HCT116 (cell line): ENCODE data around the gene RASAL2. TPM values are rescaled to one million over a fixed set of nuclear protein-coding genes. Genes with fewer than 3 reads are reported as not detected.

ENCODE experiments used
- ATAC-seq: fragments of 200-7000 bp; cut with Tn5 transposase; 2 replicates; pipeline ENCODE4 v1.9.1; 2020; ENCODE audit warnings: mild to moderate bottlenecking, moderate library complexity
- BruUV-seq: library from RNA; stranded (reverse); fragments of 400-500 nt; replicated peaks from 2 replicates; lab custom pipeline; 2021; lab: Mats Ljungman, UMichigan
- CTCF ChIA-PET: fragments of 300-600 bp; sonication (Branson Sonifier 250); formaldehyde crosslinking; loops from one replicate; lab custom pipeline; 2021; ENCODE audit warnings: antibody characterized with exemption; lab: Charles Lee
- POLR2A ChIA-PET: fragments of 300-600, 350-600 bp; sonication (Branson Sonifier 250); formaldehyde crosslinking; loops from one replicate; lab custom pipeline; 2021; ENCODE audit warnings: antibody characterized with exemption; lab: Charles Lee
- RAD21 ChIA-PET, 2 experiments: fragments of 300-600 bp; sonication (Branson Sonifier 250); formaldehyde crosslinking; loops; one replicate each; lab custom pipeline; 2023; ENCODE audit warnings: low total read pairs in 2 of 2; ENCODE audit not compliant: uncharacterized antibody in 2 of 2, unreplicated experiment in 2 of 2, low non-redundant PET in 1 of 2; lab: Charles Lee
- DNase-seq: peaks from one replicate; pipeline ENCODE4 v3.0.0-alpha.2; 2010; ENCODE audit warnings: low read depth, low spot score
- H2AFZ ChIP-seq: fragments of 200-600 bp; shearing (Covaris generic), sonication (generic); 2 replicates; pipeline ENCODE4 v1.6.1; 2017; ENCODE audit warnings: low read depth, mixed run types, mixed read lengths, antibody characterized with exemption, low read length; ENCODE audit not compliant: poor library complexity, severe bottlenecking
- H3K27ac ChIP-seq: 2 replicates; pipeline ENCODE4 v1.5.1; 2012; ENCODE audit warnings: low read depth, low read length
- H3K27me3 ChIP-seq: fragments of 200-600 bp; sonication (generic); 2 replicates; pipeline ENCODE4 v1.6.1; 2016; ENCODE audit warnings: mixed run types, low read length, mixed read lengths; ENCODE audit not compliant: insufficient read depth
- H3K36me3 ChIP-seq, 2 experiments: fragments of 200-500 bp in 1 of 2; fragments of 200-600 bp in 1 of 2; sonication (Bioruptor generic) in 1 of 2; sonication (generic) in 1 of 2; 2 replicates each; pipeline versions ENCODE4 v1.5.1 to v1.6.1; 2014 to 2016; ENCODE audit warnings: low read length in 2 of 2, inconsistent platforms in 1 of 2, mixed read lengths in 1 of 2, mixed run types in 1 of 2; ENCODE audit not compliant: insufficient read depth in 2 of 2, control insufficient read depth in 1 of 2
- H3K4me1 ChIP-seq, 2 experiments: fragments of 200-600 bp in 1 of 2; sonication (generic) in 1 of 2; 2 replicates each; pipeline versions ENCODE4 v1.5.1 to v1.6.1; 2012 to 2017; ENCODE audit warnings: low read length in 2 of 2, inconsistent platforms in 1 of 2, mild to moderate bottlenecking in 1 of 2, mixed read lengths in 1 of 2, mixed run types in 1 of 2, moderate library complexity in 1 of 2; ENCODE audit not compliant: insufficient read depth in 2 of 2, control insufficient read depth in 1 of 2
- H3K4me2 ChIP-seq: fragments of 200-600 bp; sonication (generic); 2 replicates; pipeline ENCODE4 v1.6.1; 2017; ENCODE audit warnings: mixed run types, low read length, mixed read lengths
- H3K4me3 ChIP-seq, 2 experiments: fragments of 200-600 bp in 1 of 2; sonication (generic) in 1 of 2; replicated peaks in 1 of 2; 2 replicates each; pipeline ENCODE4 v1.5.1; 2011 to 2016; ENCODE audit warnings: low read length in 2 of 2, control low read depth in 1 of 2, low read depth in 1 of 2, mild to moderate bottlenecking in 1 of 2, mixed read lengths in 1 of 2, mixed run types in 1 of 2
- H3K79me2 ChIP-seq: fragments of 200-600 bp; sonication (generic); 2 replicates; pipeline ENCODE4 v1.6.1; 2017; ENCODE audit warnings: mild to moderate bottlenecking, mixed run types, low read length, moderate library complexity, mixed read lengths; ENCODE audit not compliant: insufficient read depth
- H3K9ac ChIP-seq: fragments of 200-600 bp; sonication (generic); 2 replicates; pipeline ENCODE4 v1.6.1; 2016; ENCODE audit warnings: low read length, mixed read lengths
- H3K9me2 ChIP-seq: fragments of 200-600 bp; sonication (generic), shearing (Covaris generic); 2 replicates; pipeline ENCODE4 v1.6.1; 2017; ENCODE audit warnings: mixed run types, mild to moderate bottlenecking, moderate library complexity; ENCODE audit not compliant: insufficient read depth
- H3K9me3 ChIP-seq, 2 experiments: fragments of 200-500 bp in 1 of 2; fragments of 200-600 bp in 1 of 2; sonication (Bioruptor generic) in 1 of 2; sonication (generic) in 1 of 2; 2 replicates each; pipeline ENCODE4 v1.6.1; 2014 to 2017; ENCODE audit warnings: low read length in 2 of 2, mixed read lengths in 2 of 2, inconsistent platforms in 1 of 2, low read depth in 1 of 2, mild to moderate bottlenecking in 1 of 2, mixed run types in 1 of 2, moderate library complexity in 1 of 2; ENCODE audit not compliant: control insufficient read depth in 1 of 2, insufficient read depth in 1 of 2
- H4K20me1 ChIP-seq: fragments of 200-600 bp; sonication (generic), shearing (Covaris generic); 2 replicates; pipeline ENCODE4 v1.6.1; 2017; ENCODE audit warnings: mixed run types, mild to moderate bottlenecking, moderate library complexity; ENCODE audit not compliant: insufficient read depth
- CBX3 ChIP-seq: IDR thresholded peaks from 2 replicates; pipeline ENCODE4 v1.6.1; 2012; ENCODE audit warnings: low read depth
- ELF1 ChIP-seq: IDR thresholded peaks from 2 replicates; pipeline ENCODE4 v1.6.1; 2012; ENCODE audit warnings: low read depth, borderline replicate concordance
- EZH2 ChIP-seq: fragments of 200-600 bp; sonication (generic); IDR thresholded peaks from 2 replicates; pipeline ENCODE4 v1.6.1; 2017; ENCODE audit warnings: antibody characterized with exemption, mixed run types
- EZH2phosphoT487 ChIP-seq: fragments of 200-600 bp; IDR thresholded peaks from 2 replicates; pipeline ENCODE4 v1.6.1; 2018; ENCODE audit warnings: antibody characterized with exemption, borderline replicate concordance
- JUND ChIP-seq: IDR thresholded peaks from 2 replicates; pipeline ENCODE4 v1.6.1; 2012
- POLR2A ChIP-seq: IDR thresholded peaks from 2 replicates; pipeline ENCODE4 v1.7.0; 2011; ENCODE audit warnings: borderline replicate concordance; ENCODE audit not compliant: insufficient read depth, insufficient read length; ENCODE audit errors: extremely low read depth
- RAD21 ChIP-seq: IDR thresholded peaks from 2 replicates; pipeline ENCODE4 v1.6.1; 2012; ENCODE audit warnings: low read depth, mild to moderate bottlenecking
- REST ChIP-seq: IDR thresholded peaks from 2 replicates; pipeline ENCODE4 v1.6.1; 2012; ENCODE audit warnings: low read depth
- SP1 ChIP-seq: IDR thresholded peaks from 2 replicates; pipeline ENCODE4 v1.6.1; 2012; ENCODE audit warnings: low read depth
- SRF ChIP-seq: IDR thresholded peaks from 2 replicates; pipeline ENCODE4 v1.6.1; 2012; ENCODE audit warnings: low read depth
- YY1 ChIP-seq: IDR thresholded peaks from 2 replicates; pipeline ENCODE4 v1.6.1; 2011; ENCODE audit warnings: low read length, low read depth, moderate library complexity, mild to moderate bottlenecking; ENCODE audit not compliant: insufficient replicate concordance; ENCODE audit errors: extremely low read depth
- ZBTB33 ChIP-seq: IDR thresholded peaks from 2 replicates; pipeline ENCODE4 v1.6.1; 2011; ENCODE audit warnings: mild to moderate bottlenecking, low read length, moderate library complexity; ENCODE audit not compliant: insufficient replicate concordance; ENCODE audit errors: extremely low read depth
- ZFX ChIP-seq: fragments of 450-650 bp; IDR thresholded peaks from 2 replicates; pipeline ENCODE4 v1.6.1; 2017
- ZNF274 ChIP-seq: fragments of 200-500 bp; sonication (Bioruptor generic); IDR thresholded peaks from 2 replicates; pipeline ENCODE4 v1.6.1; 2014; ENCODE audit warnings: mild to moderate bottlenecking, low read depth, low read length, inconsistent platforms
- intact Hi-C: fragments of 100-400 bp; cut with micrococcal nuclease; formaldehyde crosslinking; loops from 2 replicates; pipeline ENCODE4 v1.10.0; 2022
- total RNA-seq: library from RNA; stranded (reverse); gene quantifications from one replicate; pipeline ENCODE4 v1.2.1, GENCODE V29; 2021; ENCODE audit not compliant: unreplicated experiment

Gene RASAL2
- total RNA-seq, 1 experiment from 2014 or later, result 11.7 TPM

DNA sequence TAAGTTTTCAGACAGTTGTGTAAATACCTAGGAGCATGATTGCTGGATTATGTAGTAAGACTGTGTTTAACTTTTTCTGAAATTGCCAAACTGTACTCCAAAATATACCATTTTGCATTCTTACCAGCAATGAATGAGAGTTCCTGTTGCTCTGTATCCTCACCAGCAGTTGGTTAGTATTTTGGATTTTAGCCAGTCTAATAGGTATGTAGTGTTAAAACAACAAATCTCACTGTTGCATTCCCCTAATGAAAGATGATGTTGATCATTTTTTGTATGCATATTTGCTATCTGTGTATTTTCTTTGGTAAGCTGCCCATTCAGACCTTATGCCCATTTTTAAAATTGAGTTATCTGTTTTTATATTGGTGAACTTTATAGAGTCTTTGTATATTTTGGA, 89.9 kb downstream of the RASAL2 start:
- BruUV-seq, result no TSS peak
- ATAC-seq, result no peak
- Histone ChIP-seq H3K36me3 (no peaks in the 10 kb centered on the region), H3K4me1 (no peaks in the 10 kb centered on the region), H3K9me2 (no peaks in the 10 kb centered on the region), H3K27ac (no peak overlapping the region), H3K9ac (no peak overlapping the region), H3K9me3 (no peaks in the 10 kb centered on the region), H3K4me2 (no peak overlapping the region), H3K4me3 (no peak overlapping the region), H3K79me2 (0 out of 2 replicates have a peak, but pooled peaks cover 5% of the 10 kb centered on the region), H2AFZ (no peak overlapping the region), H3K27me3 (no peaks in the 10 kb centered on the region), H4K20me1 (no peaks in the 10 kb centered on the region)
- intact Hi-C loops, result no loop called here
- TF ChIP-seq EZH2phosphoT487, result no peak
- TF ChIP-seq EZH2, result no peak
- CTCF ChIA-PET, result no interaction called here
- DNase-seq, result no peak
- POLR2A ChIA-PET, result no interaction called here
- RAD21 ChIA-PET, result no interaction called here

DNA sequence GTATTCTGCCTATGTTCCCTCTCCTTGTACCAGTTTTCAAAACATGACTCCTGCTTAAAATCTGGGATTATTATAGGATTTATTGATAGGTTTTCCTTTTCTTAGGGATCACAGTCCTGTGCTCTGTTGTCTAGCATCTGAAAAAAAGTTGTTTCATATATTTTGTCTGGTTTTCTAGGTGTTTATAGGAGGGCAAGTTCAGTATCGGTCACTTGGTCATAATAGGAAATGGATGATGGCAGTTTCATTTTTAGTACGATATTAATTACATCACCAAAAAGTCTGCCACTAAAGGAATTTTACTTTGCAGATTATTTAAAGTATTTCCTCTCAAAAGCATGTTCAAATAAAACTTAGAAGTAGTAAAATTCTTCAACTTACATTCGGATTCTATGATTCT, 94.4 kb downstream of the RASAL2 start:
- no peaks in the 10 kb centered on the region for H3K36me3 ChIP-seq
- TF ChIP-seq YY1 (no peak), RAD21 (no peak), REST (no peak), SP1 (no peak), ZNF274 (no peak), ZFX (no peak), SRF (no peak), ELF1 (no peak), JUND (no peak), ZBTB33 (no peak), POLR2A (no peak), EZH2 (no peak), CBX3 (no peak)
- TF ChIP-seq, all 23 proteins: peak for 0
- peaks cover 0 to 4% of the 10 kb centered on the region in 2 experiments; a peak in 2 of 4 replicates for H3K4me1 ChIP-seq
- ChIA-PET POLR2A (no interaction called here), RAD21 (no interaction called here), CTCF (interaction anchor here (2.8 kb wide), 1 partner anchor 156 kb away, joined by 8 read pairs; no protein-coding TSS in a partner anchor)
- H3K27me3 ChIP-seq, result no peaks in the 10 kb centered on the region
- H3K27ac ChIP-seq, result no peak overlapping the region
- intact Hi-C loops, result no loop called here
- H3K9me3 ChIP-seq, result no peaks in the 10 kb centered on the region
- H3K9ac ChIP-seq, result no peak overlapping the region
- no peaks in the 10 kb centered on the region for H4K20me1 ChIP-seq
- no peak overlapping the region for H2AFZ ChIP-seq
- no peaks in the 10 kb centered on the region for H3K9me2 ChIP-seq
- no peak overlapping the region for H3K4me3 ChIP-seq
- 0 out of 2 replicates have a peak, but pooled peaks cover 11% of the 10 kb centered on the region for H3K79me2 ChIP-seq
- no TSS peak for BruUV-seq
- DNase-seq, result no peak
- no peak overlapping the region for H3K4me2 ChIP-seq
- no peak for ATAC-seq
